Epithelial cell of prostate (primary cell): Measurements from ENCODE around the gene MAT1A.
A peak's percentile ranks its signal among the peaks of the same experiment; 100 is the strongest.
"Not testable (repeated sequence)": the region's sequence is repeated elsewhere in the genome, so short reads cannot be mapped to it uniquely, and the experiment has no call there.

Experiments
- DNase-seq: peaks from one replicate; pipeline ENCODE4 v3.0.0-alpha.2; 2011; ENCODE audit warnings: low read depth, low spot score
- H3K27ac ChIP-seq: fragments of 450-650 bp; 2 replicates; pipeline ENCODE4 v1.5.1; 2017; ENCODE audit warnings: mild to moderate bottlenecking

The MAT1A gene

DNA sequence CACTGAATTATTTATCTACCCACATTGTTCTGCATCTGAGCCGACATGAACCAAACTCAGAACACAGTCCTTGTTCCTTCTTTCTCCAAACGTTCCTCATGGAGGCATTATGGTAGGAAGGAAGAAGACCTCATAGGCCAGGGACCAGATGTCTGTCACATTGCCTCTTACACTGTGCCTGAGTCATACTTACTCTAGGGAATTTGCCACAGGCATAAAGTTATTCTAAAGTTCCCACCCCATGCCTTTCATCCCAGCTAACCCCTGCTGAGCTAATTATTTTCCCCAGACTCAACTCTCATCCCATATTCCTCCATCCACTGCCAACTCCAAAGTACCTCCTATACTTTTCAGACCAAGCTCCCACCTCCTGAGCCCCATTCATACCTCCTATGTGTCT is 21.2 kb downstream of the MAT1A start:
- no peak overlapping the region for H3K27ac ChIP-seq
- DNase-seq = no peak

DNA sequence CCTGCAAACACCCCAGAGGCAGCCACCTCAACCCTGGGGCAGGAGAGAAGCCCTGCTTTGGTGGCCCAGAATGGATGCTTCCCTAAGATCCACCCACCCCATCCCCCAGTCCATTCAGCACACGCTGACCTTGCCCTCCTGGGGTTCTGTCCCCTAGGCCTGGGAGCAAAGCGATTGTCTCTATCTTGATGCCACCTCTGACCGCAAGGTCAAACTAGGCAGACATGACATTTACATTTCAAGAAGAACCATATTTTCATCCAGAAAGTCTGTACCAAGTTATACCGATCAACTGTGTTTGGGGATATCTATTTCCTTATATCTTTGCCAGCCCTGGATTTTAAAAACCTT is 23.0 kb downstream of the MAT1A start:
- DNase-seq = no peak
- no peak overlapping the region for H3K27ac ChIP-seq

DNA sequence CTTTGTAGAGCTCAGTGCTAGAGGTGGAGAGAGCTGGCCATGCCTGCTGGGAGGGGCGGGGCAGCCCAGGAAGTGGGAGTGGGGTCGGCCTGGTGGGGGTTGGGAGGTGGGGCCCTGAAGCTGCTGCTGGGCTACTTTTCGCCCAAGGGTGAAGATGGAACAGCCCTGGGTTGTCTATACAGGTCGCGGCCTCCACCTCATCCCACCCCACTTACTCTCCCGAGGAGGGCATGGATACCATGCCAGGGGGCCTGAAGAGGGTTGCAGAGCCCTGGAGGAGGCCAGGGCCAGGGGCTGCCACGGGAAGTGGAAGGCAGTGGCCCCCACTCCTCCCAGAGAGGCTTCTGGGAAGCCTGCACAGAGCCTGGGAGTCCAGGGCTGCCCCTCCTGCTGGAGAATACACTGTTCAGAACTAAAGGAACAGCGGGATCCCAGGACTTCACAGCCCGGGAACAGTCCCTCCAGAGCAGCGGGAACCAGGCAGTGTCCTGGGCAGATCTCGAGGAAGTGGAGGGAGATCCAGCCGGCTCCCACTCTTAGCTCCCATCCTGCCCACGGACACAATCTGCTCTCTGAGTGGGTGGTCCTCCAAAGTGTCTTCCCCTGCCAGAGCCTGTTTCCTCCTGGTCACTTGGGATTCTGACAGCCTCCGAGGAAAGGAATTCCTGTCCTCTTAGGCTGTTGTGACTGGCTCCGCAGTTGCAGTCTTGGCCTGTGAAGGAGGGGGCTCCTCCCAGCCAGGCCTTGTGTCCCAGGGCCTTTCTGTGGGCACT is 23.5 kb downstream of the MAT1A start:
- no peak overlapping the region for H3K27ac ChIP-seq
- no peak for DNase-seq

DNA sequence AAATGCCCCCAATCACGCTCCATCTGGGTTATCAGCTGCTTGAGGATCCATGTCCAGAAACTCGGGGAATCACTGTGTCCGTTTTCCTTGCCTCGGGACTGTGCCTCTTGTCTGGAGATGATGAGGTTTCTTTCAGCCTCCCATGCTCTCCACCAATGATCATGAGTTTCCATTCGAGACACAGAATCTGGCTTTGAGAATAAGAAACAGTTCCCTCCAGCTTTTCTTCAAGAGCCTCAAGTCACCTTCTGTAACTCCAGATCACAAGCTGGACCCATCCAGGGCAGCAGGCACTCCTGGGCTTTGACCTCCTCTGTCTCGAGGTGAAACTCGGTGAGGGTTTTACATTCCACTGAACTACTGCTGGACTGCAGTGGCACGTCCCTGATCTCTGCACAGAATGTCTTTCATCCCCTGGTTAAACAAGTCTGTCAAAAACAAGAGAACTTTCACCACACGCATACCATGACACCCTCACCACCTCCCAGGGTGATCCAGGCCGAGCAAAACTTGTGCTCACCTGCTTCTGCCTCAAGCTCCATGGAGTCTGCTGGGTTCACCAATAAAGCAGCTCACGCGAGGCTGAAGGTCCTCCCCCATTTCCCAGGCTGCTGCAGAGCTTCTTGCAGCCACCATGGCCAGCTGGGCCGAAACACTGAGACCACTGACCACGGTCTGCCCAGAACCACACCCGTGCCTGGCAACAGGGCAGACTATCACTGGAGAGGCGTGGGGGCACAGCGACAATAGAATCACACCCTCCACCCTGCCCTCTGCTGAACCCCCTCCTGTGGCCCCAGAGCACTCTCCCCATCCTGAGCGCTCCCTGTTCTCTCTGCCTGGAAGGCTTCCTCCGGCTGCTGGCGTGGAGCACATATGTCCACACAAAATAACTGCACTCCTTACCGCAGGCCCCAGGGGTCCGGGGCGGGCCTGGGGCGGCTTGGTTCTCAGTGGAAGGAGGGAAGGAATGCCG is 25.1 kb downstream of the MAT1A start:
- no peak overlapping the region for H3K27ac ChIP-seq
- DNase-seq = no peak

- H3K27ac ChIP-seq = no peak overlapping the region
- no peak for DNase-seq
Measured at GRCh38 chr10:80261316-80262030, 28.0 kb downstream of the MAT1A start.

GRCh38 chr10:80260295-80261243 is 28.9 kb downstream of the MAT1A start:
- no peak overlapping the region for H3K27ac ChIP-seq
- DNase-seq = no peak

DNA sequence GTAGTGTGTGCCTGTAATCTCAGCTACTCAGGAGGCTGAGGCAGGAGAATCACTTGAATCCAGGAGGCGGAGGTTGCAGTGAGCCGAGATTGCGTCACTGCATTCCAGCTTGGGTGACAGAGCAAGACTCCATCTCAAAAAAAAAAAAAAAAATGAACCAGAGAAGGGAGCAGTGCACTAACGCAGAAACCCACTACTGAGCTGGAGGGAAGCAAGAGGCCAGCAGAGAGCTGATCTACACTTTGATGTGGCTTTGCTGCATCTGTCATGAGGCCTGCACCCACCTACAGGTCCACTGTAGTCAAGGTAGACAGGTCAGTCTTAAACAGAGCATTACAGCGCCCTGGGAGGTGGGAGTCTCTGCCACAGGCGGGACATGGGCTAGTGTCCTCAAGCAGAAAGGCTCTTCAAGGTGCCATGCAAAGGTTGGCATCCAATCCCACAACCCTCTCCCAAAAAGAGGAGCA is 30.0 kb downstream of the MAT1A start:
- no peak overlapping the region for H3K27ac ChIP-seq
- DNase-seq = no peak

GRCh38 chr10:80256798-80257197 is 32.7 kb downstream of the MAT1A start:
- not testable (repeated sequence) for DNase-seq, H3K27ac ChIP-seq

- H3K27ac ChIP-seq, DNase-seq: not testable (repeated sequence)
Measured at GRCh38 chr10:80254726-80255125, 34.7 kb downstream of the MAT1A start.

- H3K27ac ChIP-seq, DNase-seq: not testable (repeated sequence)
Measured at GRCh38 chr10:80253963-80254271, 35.5 kb downstream of the MAT1A start.

GRCh38 chr10:80253266-80253962 is 36.0 kb downstream of the MAT1A start:
- H3K27ac ChIP-seq = no peak overlapping the region
- no peak for DNase-seq

DNA sequence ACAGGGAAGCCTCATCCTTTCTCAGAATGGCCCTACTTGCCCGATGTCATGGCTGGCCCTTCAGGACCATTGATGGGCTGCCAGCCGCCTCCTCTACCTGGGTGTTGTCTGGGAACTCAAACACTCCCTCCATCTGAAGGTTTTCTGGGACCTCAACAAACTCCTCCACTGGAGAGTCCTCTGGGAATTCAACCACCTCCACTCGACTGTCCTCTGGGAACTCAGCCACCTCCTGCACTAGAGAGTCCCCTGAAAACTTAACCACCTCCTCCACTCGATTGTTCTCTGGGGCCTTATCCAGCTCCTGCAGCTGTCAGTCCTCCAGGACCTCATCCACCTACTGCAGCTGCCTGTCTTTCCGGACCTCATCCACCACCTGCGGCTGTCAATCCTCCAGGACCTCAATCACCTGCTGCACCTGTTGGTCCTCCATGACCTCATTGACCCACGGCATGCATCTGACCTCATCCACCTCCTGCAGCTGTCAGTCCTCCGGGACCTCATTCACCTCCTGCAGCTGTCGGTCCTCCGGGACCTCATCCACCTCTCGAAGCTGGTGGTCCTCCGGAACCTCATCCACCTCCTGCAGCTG is 37.1 kb downstream of the MAT1A start:
- H3K27ac ChIP-seq = peak overlapping the region; percentile 17
- no peak for DNase-seq

DNA sequence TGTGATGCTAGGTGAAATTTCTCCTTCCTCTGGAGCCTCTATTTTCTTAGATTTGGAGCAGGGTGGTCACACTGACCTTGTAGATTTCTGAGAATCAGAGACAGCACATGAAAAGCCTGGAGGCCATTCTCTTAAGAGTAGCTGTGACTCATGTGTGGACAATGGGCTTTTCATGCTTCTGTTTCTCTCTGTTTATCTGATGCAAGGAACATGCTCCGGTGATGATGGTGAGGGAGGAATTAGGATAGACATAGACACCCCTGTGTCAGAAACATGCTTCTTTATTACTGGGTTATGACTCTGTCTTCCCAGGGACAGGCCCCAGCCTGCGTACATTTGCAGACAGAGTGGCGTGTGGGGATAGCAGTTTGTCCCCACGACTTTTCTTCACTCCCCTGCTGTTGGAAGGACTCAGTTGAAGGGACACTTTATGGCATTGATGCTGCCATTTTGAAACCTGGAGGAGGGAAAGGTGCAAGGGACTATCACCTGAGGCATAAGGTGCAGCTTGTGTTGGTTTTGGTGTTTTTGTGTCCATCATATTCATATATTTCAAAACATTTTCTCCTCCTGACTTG is 37.7 kb downstream of the MAT1A start:
- not testable (repeated sequence) for DNase-seq
- peak overlapping the region; percentile 17 for H3K27ac ChIP-seq

DNA sequence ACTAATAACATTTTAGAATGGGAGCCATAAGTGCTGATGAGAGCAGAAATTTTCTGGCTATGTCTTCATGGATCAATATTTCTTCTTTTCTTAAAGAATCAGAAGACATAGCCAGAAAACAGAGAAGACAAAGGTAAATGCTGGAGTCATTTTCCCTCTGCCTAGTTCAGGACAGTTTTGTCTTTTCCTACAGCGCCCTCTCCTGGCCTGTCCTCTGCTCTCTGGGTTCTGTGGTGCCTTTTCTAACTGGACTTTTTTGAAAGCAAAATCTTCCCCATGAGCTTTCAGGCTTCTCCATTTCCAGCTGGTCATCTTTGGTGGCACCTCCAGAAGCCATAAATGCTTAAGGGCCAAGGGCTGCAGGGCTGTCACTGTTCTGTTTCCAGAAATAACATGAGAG is 39.1 kb downstream of the MAT1A start:
- DNase-seq, H3K27ac ChIP-seq: not testable (repeated sequence)

DNA sequence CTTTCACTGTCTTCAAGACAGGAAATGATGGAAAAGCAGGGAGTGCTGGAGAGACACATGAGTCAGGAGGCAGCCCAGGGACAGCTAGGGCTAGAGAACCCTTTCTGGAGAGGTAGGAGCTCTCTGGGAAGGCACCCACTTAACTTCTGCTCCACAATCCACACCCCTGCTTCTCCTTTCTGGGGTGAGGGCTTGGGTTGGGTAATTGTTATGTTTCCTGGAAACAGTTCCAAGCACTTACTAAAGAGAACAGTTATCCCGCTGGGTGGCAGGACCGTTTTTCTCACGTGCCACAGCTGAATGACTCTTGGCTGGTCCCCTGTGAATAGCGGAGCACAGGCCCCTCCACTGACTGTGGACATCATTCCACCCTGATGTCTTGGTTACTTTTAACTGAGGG is 39.6 kb downstream of the MAT1A start:
- not testable (repeated sequence) for DNase-seq, H3K27ac ChIP-seq

DNA sequence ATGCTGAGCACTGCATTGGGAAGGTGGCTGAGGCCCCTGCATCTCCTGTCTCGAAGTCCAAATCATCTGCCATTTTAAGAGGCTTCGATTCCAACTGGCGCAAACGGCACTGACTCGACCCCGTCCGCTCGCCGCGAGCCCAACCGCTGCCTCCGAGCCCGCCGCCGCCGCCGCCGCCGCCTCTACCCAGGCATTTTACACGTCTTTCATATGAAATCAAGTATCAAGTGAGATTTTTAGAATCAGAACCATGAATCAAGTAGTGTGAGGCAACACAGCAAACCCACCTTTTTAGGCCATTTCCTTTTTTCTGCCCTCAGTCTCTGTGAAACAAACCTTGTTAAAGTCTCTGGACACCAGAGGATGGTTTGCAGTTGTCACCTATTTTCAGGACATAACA is 41.8 kb downstream of the MAT1A start:
- DNase-seq, H3K27ac ChIP-seq: not testable (repeated sequence)

GRCh38 chr10:80244371-80244770 is 45.1 kb downstream of the MAT1A start:
- not testable (repeated sequence) for DNase-seq, H3K27ac ChIP-seq

DNA sequence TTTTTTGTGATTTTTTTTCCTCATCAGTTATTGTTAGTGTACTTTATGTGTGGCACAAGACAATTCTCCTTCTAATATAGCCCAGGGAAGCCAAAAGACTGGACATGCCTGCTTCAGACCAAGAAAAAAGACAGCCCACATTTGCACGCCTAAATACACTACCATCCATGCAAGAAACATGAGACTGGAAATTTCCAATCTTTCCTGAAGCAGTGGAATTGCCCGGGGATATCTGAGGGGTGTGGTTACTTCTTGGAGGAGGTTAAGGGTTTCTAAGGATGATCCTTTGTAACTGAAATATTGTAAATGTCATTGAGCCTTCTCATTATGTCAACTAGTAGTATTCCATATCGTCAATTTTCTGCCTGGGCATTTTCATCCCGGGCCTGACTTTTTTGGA is 47.1 kb downstream of the MAT1A start:
- not testable (repeated sequence) for H3K27ac ChIP-seq, DNase-seq
